ENCODE data around the gene ANAPC7.
A peak's percentile ranks its signal among the peaks of the same experiment; 100 is the strongest.
"Not testable (repeated sequence)": the region's sequence is repeated elsewhere in the genome, so short reads cannot be mapped to it uniquely, and the experiment has no call there.

The ANAPC7 gene

GRCh38 chr12:110373425-110373824 lies 30.1 kb downstream of the ANAPC7 start:
- no peak for DNase-seq

DNA sequence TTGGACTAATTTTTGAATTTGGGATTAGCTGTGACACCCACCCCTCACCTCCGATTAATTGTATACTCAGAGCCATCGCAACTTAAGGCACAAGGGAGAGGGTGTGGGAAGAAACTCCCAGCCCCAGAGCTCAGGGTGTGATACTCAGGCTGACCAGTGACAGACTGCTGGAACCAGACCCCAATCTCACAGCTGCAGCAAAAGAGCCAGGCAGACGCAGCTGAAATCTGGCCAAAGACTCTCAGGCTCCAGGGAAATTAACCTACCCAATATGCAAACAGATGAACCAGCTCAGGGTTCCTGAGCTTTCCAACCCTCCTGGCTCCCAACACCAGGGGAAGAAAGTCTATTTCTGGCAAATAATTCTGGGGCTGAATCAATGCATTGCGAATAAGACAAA lies 30.5 kb downstream of the ANAPC7 start:
- no peak for DNase-seq

- no peak for DNase-seq
These were observed 31.5 kb downstream of the ANAPC7 start for GRCh38 chr12:110372056-110372425.

- DNase-seq, result no peak
These were observed 32.0 kb downstream of the ANAPC7 start for GRCh38 chr12:110371408-110372055.

- DNase-seq, result no peak
These were observed 32.7 kb downstream of the ANAPC7 start for GRCh38 chr12:110370732-110371231.

DNA sequence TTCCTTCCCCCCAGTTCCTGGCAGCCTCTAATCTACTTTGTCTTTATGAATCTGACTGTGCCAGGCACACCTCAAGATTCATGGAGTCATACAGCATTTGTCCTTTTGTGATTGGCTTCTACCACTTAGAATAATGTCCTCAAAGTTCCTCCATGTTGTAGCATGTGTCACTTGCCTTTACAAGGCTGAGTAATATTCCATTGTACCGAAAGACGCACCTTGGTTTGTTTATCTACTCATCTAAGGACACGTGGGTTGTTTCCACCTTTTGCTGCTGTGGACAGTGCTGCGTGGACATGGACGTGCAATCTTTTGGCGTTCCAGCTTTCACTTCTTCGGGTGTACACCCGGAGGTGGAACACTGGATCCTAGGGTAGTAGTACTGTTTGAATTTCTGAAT lies 33.5 kb downstream of the ANAPC7 start:
- DNase-seq, result no peak

- no peak for DNase-seq
These were observed 36.2 kb downstream of the ANAPC7 start for GRCh38 chr12:110367181-110367864.

GRCh38 chr12:110366321-110367142 lies 37.0 kb downstream of the ANAPC7 start:
- DNase-seq, result no peak

DNA sequence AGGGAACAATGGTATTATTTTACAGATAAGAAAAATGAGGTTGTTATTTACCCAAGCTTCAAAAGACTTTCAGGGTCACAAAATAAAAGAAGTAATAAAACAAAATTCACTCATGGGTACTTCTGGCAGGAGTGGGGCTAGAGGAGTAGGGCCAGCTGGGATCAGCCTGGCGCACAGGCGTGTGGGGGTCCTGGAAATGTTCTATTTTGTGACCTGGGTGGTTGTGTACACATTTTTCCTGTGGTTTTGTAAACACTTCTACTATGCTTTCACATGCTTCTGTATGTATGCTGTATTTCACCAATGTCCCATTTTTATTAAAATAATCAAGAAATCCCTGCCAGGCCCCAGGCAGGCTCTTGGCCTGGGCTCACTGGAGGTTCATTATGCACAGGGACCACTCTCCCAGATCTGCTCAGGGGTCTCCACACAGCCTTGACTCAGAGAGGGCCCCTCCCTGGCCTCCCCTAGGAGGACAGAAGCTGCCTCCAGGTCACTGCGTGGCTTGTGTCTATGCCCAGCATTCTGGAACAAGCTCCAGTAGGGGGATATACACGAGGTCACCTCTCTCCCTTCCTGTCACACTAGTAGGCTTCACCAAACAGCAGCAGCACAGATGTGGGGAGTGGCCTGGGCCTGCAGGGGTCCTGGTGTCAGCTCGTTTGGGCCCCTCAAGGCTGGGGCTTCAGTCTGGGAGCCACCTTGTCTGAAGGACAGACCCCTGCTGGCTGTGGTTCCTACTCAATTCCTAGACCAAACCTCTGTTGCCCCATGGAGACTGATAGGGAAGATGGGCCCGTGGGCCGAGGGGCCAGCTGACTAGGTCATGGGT lies 37.8 kb downstream of the ANAPC7 start:
- no peak for DNase-seq

- DNase-seq, result no peak
These were observed 42.3 kb downstream of the ANAPC7 start for GRCh38 chr12:110361216-110361615.

DNA sequence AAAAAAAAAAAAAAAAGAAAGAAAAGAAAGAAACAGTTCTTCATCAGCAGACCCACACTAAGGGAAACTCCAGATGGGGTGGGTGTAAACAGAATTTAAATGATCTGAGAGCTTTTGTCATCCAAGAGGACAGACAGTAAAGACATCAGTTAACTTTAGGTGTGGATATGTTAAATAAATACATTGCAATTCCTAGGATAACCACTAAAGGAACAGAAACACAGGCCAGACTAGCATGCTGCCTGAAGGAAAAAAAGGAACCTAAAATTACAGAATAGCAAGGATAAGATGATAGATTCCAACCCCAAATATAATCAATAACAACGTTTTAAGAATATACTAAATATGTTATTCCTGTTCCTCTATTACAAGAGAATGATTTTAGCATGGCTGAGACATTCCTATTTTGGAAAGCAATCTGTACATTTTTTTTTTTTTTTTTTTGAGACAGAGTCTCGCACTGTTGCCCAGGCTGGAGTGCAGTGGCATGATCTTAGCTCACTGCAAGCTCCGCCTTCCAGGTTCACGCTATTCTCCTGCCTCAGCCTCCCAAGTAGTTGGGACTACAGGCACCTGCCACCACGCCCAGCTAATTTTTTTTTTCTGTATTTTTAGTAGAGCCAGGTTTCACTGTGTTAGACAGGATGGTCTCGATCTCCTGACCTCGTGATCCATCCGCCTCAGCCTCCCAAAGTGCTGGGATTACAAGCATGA lies 45.0 kb downstream of the ANAPC7 start:
- DNase-seq, result not testable (repeated sequence)

- no peak for DNase-seq
These were observed 48.4 kb downstream of the ANAPC7 start for GRCh38 chr12:110355073-110355472.

- peak in 1 of 2 donors; percentile 54 for DNase-seq
These were observed 49.2 kb downstream of the ANAPC7 start for GRCh38 chr12:110354172-110354780.

GRCh38 chr12:110353211-110353965 lies 50.1 kb downstream of the ANAPC7 start:
- no peak for DNase-seq

GRCh38 chr12:110352401-110352800 lies 51.1 kb downstream of the ANAPC7 start:
- no peak for DNase-seq

DNA sequence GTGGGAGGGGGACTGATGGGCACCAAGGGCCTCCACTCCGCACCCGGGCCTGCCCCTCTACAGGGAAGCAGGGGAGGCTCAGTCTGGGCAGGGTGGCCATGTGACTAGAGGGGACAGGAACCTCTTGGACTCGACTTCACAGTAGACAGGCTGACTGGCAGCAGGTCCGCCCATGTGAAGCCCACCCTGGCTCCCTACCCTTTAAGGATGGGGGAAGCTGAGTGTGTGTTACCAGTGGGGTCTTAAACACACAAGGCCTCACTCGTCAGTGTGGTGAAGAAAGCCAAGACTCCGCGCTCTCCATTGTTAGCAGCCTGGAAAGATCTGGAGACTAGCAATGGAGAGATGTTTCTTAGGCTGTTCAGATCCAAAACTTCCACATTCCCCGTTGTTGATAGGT lies 52.4 kb downstream of the ANAPC7 start:
- no peak for DNase-seq

DNA sequence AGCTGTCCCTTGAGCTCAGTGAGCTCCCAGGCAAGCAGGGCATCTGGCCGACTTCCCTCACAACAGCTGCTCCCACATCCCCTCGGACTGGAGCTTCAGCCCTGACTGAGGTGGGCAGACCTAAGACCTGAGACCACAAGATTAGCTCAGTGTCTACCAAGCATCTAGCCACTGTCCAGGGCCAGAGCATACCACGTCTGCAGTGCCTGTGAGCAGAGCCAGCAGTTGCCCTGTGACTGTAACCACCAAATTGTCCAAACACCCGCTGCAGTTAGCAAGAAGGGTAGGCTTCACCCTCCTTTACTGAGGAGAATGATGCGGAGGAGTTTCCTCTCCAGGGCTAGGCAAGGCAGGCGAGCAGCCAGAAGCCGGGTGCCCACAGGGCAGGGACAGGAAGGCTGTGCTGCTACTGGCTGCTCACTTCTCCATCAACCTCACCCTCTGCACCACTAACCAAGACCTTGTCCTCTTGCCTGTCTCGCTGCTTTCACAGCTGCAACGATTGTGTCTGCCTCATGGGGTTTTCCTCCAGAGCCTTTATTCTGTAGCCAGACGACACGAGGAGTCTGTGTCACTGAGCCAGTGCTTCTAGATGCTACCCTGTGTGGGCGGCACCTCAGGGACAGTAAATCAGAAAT lies 53.9 kb downstream of the ANAPC7 start:
- DNase-seq, result no peak

DNA sequence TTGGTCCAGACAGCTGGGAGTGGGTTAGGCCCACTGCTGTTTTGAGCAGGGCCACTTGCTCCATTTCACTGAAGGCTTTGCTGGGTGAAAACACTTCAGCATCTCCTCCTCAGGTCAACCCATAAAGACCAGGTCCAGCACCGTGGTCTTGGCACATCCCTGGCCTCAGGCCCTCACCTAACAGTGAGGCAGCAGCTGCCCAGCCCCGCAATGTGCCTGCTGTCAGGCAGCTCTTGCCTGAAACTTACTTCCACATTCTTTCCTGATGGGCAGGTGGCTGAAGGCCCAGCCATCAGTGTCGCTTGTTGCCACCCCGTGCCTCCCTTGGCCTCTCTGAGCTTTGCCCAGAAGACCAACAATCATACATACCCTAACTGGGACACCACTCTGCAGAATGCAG lies 54.4 kb downstream of the ANAPC7 start:
- DNase-seq, result no peak

- no peak for DNase-seq
These were observed 55.0 kb downstream of the ANAPC7 start for GRCh38 chr12:110348431-110349059.

GRCh38 chr12:110347767-110348166 lies 55.7 kb downstream of the ANAPC7 start:
- DNase-seq, result no peak
